Measurements from ENCODE around the gene FBLN5.

DNA sequence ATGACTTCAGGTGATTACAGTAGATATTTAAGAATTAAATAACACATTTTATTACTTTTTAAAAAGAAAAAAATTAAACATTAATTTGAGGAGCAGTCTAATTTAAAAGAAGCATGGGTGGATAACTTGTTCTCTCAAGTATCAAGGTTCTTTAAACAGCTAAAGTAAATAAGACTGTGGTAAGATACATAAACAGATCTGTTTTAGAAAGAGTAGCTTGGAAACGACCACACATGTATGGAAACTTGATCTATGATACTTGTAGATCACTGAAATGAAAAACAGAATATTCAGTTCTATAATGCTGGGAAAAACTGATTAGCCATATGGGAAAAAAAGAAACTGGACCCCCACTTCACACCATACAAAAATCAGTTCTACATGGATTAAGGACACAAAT, 116.2 kb downstream of the FBLN5 start:
- TF ChIP-seq, protein P1, sequence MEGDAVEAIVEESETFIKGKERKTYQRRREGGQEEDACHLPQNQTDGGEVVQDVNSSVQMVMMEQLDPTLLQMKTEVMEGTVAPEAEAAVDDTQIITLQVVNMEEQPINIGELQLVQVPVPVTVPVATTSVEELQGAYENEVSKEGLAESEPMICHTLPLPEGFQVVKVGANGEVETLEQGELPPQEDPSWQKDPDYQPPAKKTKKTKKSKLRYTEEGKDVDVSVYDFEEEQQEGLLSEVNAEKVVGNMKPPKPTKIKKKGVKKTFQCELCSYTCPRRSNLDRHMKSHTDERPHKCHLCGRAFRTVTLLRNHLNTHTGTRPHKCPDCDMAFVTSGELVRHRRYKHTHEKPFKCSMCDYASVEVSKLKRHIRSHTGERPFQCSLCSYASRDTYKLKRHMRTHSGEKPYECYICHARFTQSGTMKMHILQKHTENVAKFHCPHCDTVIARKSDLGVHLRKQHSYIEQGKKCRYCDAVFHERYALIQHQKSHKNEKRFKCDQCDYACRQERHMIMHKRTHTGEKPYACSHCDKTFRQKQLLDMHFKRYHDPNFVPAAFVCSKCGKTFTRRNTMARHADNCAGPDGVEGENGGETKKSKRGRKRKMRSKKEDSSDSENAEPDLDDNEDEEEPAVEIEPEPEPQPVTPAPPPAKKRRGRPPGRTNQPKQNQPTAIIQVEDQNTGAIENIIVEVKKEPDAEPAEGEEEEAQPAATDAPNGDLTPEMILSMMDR (IDR thresholded peaks at IDR 0.05; ENCODE audit: low read depth, low read length) = no peak
- TF ChIP-seq EZH2phosphoT487 (IDR thresholded peaks at IDR 0.05; ENCODE audit: low read depth) = no peak
